Coronary artery (tissue), 2 donors: ENCODE measurements around the gene AKAP13.
A peak's percentile ranks its signal among the peaks of the same experiment; 100 is the strongest.
"Not testable (repeated sequence)": the region's sequence is repeated elsewhere in the genome, so short reads cannot be mapped to it uniquely, and the experiment has no call there.

Source experiments
- DNase-seq: peaks from one replicate; pipeline ENCODE4 v3.0.0-alpha.2; 2017; ENCODE audit warnings: low spot score
- H3K27ac ChIP-seq, 2 donors: fragments of 200-600 bp; sonication (generic); one replicate each; pipeline ENCODE4 v1.5.1; 2016 to 2019
- H3K4me3 ChIP-seq: fragments of 200-600 bp; sonication (generic); 2 replicates; pipeline ENCODE4 v1.5.1; 2016; ENCODE audit warnings: mild to moderate bottlenecking, moderate library complexity
- CTCF ChIP-seq: fragments of 200-600 bp; sonication (generic); IDR thresholded peaks from one replicate; pipeline ENCODE4 v1.5.1; 2019; ENCODE audit warnings: antibody characterized with exemption

AKAP13 gene

GRCh38 chr15:85657132-85657531 lies 276.7 kb downstream of the AKAP13 start:
- no peak for DNase-seq
- H3K27ac ChIP-seq: no peak overlapping the region
- no peak overlapping the region for H3K4me3 ChIP-seq
- no peak for TF ChIP-seq CTCF

GRCh38 chr15:85658816-85659215 lies 278.4 kb downstream of the AKAP13 start:
- TF ChIP-seq CTCF: no peak
- no peak for DNase-seq
- Histone ChIP-seq H3K27ac (no peak overlapping the region), H3K4me3 (no peak overlapping the region)

GRCh38 chr15:85661859-85662258 lies 281.5 kb downstream of the AKAP13 start:
- H3K27ac ChIP-seq: no peak overlapping the region
- no peak for TF ChIP-seq CTCF
- no peak for DNase-seq
- no peak overlapping the region for H3K4me3 ChIP-seq

- not testable (repeated sequence) for DNase-seq, H3K27ac ChIP-seq, H3K4me3 ChIP-seq
Observed at GRCh38 chr15:85665677-85666076, 285.3 kb downstream of the AKAP13 start.

GRCh38 chr15:85667491-85668424 lies 287.4 kb downstream of the AKAP13 start:
- Histone ChIP-seq H3K27ac (peak overlapping the region; percentile 91 to 93), H3K4me3 (peak overlapping the region; percentile 27)
- no peak for DNase-seq
- TF ChIP-seq CTCF: no peak

GRCh38 chr15:85671156-85671555 lies 290.8 kb downstream of the AKAP13 start:
- DNase-seq: no peak
- no peak for TF ChIP-seq CTCF
- Histone ChIP-seq H3K4me3 (no peak overlapping the region), H3K27ac (peak overlapping the region; percentile 29 to 59)

GRCh38 chr15:85672332-85673084 lies 292.1 kb downstream of the AKAP13 start:
- no peak for TF ChIP-seq CTCF
- no peak for DNase-seq
- peak overlapping the region; percentile 32 to 74 for H3K27ac ChIP-seq
- no peak overlapping the region for H3K4me3 ChIP-seq
